Measurements from ENCODE around the gene HAPLN3. TPM values are rescaled to one million over a fixed set of nuclear protein-coding genes. Genes with fewer than 3 reads are reported as not detected.

The HAPLN3 gene
- total RNA-seq, 1 donor from 2014 or later = 16.8 TPM

DNA sequence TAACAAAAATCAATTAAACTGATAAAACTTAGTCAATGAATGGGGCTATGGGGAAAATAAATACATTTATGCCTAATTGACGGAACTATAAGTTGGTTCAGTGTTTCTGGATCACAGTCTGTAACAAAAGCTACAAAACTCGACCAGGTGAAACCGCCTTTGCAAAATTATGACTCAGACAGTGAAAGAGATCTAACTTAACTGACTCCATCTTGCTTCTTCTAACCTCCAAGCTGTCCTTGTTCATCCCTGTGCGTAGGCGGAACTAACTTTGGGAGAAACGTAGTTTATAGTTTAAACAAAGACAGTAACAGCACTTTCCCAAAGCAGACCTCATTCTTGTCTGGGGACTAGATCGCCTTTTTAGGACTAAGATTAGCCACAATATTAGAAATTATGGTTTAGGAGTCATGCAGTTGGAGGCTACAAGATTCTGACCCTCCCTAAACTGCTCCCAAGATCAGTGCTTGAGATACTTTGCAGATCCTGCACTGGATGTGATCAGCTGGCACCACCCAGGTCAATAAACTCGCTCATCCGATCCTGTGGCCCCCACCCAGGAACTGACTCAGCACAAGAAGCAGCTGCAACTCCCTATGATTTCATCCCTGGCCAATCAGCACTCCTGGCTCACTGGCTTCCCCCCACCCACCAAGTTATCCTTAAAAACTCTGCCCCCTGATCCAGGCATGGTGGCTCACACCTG is 25.0 kb upstream of the HAPLN3 start:
- DNase-seq (ENCODE audit: low read depth) = peak; percentile 74
- TF ChIP-seq, protein P1, sequence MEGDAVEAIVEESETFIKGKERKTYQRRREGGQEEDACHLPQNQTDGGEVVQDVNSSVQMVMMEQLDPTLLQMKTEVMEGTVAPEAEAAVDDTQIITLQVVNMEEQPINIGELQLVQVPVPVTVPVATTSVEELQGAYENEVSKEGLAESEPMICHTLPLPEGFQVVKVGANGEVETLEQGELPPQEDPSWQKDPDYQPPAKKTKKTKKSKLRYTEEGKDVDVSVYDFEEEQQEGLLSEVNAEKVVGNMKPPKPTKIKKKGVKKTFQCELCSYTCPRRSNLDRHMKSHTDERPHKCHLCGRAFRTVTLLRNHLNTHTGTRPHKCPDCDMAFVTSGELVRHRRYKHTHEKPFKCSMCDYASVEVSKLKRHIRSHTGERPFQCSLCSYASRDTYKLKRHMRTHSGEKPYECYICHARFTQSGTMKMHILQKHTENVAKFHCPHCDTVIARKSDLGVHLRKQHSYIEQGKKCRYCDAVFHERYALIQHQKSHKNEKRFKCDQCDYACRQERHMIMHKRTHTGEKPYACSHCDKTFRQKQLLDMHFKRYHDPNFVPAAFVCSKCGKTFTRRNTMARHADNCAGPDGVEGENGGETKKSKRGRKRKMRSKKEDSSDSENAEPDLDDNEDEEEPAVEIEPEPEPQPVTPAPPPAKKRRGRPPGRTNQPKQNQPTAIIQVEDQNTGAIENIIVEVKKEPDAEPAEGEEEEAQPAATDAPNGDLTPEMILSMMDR (IDR thresholded peaks at IDR 0.05; ENCODE audit: insufficient read depth, low read length, poor library complexity, severe bottlenecking) = no peak
- H3K4me3 ChIP-seq (ENCODE audit: low read depth, low read length) = no peak overlapping the region
- no peaks in the 10 kb centered on the region for H3K27me3 ChIP-seq (ENCODE audit: control insufficient read depth, insufficient read depth, low read length)
- no peaks in the 10 kb centered on the region for H3K36me3 ChIP-seq (ENCODE audit: control insufficient read depth, insufficient read depth, low read length)

- Histone ChIP-seq H3K27me3 (ENCODE audit: control insufficient read depth, insufficient read depth, low read length) (no peaks in the 10 kb centered on the region), H3K36me3 (ENCODE audit: control insufficient read depth, insufficient read depth, low read length) (no peaks in the 10 kb centered on the region), H3K4me3 (ENCODE audit: low read depth, low read length) (no peak overlapping the region)
- DNase-seq (ENCODE audit: low read depth) = peak; percentile 99
- TF ChIP-seq, protein P1 (IDR thresholded peaks at IDR 0.05; ENCODE audit: insufficient read depth, low read length, poor library complexity, severe bottlenecking) = no peak
These were observed 23.4 kb upstream of the HAPLN3 start for GRCh38 chr15:88918738-88919137.

- Histone ChIP-seq H3K27me3 (ENCODE audit: control insufficient read depth, insufficient read depth, low read length) (no peaks in the 10 kb centered on the region), H3K4me3 (ENCODE audit: low read depth, low read length) (no peak overlapping the region), H3K36me3 (ENCODE audit: control insufficient read depth, insufficient read depth, low read length) (no peaks in the 10 kb centered on the region)
- no peak for DNase-seq (ENCODE audit: low read depth)
- TF ChIP-seq, protein P1 (IDR thresholded peaks at IDR 0.05; ENCODE audit: insufficient read depth, low read length, poor library complexity, severe bottlenecking) = no peak
These were observed 22.4 kb upstream of the HAPLN3 start for GRCh38 chr15:88917760-88918159.

GRCh38 chr15:88915354-88915753 is 20.0 kb upstream of the HAPLN3 start:
- TF ChIP-seq, protein P1 (IDR thresholded peaks at IDR 0.05; ENCODE audit: insufficient read depth, low read length, poor library complexity, severe bottlenecking) = no peak
- Histone ChIP-seq H3K4me3 (ENCODE audit: low read depth, low read length) (no peak overlapping the region), H3K27me3 (ENCODE audit: control insufficient read depth, insufficient read depth, low read length) (no peaks in the 10 kb centered on the region), H3K36me3 (ENCODE audit: control insufficient read depth, insufficient read depth, low read length) (no peaks in the 10 kb centered on the region)
- no peak for DNase-seq (ENCODE audit: low read depth)

DNA sequence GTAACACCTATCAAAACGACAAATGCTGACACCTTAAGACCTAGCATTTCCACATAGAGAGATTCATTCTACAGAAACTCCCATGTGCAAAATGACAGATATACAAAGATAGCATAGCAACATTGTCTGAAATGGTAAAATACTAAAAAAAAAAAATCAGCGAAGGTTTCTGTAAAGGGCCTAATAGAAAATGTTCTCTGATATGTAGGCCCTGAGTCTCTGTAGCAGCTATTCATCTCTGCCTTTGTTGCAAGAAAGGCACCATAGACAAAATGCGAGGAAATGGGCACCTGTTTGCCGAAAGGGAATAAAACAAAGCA is 18.5 kb upstream of the HAPLN3 start:
- no peak overlapping the region for H3K4me3 ChIP-seq (ENCODE audit: low read depth, low read length)
- H3K27me3 ChIP-seq (ENCODE audit: control insufficient read depth, insufficient read depth, low read length) = no peaks in the 10 kb centered on the region
- H3K36me3 ChIP-seq (ENCODE audit: control insufficient read depth, insufficient read depth, low read length) = no peaks in the 10 kb centered on the region
- TF ChIP-seq, protein P1 (IDR thresholded peaks at IDR 0.05; ENCODE audit: insufficient read depth, low read length, poor library complexity, severe bottlenecking) = no peak
- DNase-seq (ENCODE audit: low read depth) = no peak

Data from kidney epithelial cell (primary cell).